HCT116 (cell line): ENCODE data around the gene GRM5. TPM values are rescaled to one million over a fixed set of nuclear protein-coding genes. Genes with fewer than 3 reads are reported as not detected.

ENCODE experiments used
- ATAC-seq: fragments of 200-7000 bp; cut with Tn5 transposase; 2 replicates; pipeline ENCODE4 v1.9.1; 2020; ENCODE audit warnings: mild to moderate bottlenecking, moderate library complexity
- BruUV-seq: library from RNA; stranded (reverse); fragments of 400-500 nt; replicated peaks from 2 replicates; lab custom pipeline; 2021; lab: Mats Ljungman, UMichigan
- CTCF ChIA-PET: fragments of 300-600 bp; sonication (Branson Sonifier 250); formaldehyde crosslinking; loops from one replicate; lab custom pipeline; 2021; ENCODE audit warnings: antibody characterized with exemption; lab: Charles Lee
- POLR2A ChIA-PET: fragments of 300-600, 350-600 bp; sonication (Branson Sonifier 250); formaldehyde crosslinking; loops from one replicate; lab custom pipeline; 2021; ENCODE audit warnings: antibody characterized with exemption; lab: Charles Lee
- RAD21 ChIA-PET, 2 experiments: fragments of 300-600 bp; sonication (Branson Sonifier 250); formaldehyde crosslinking; loops; one replicate each; lab custom pipeline; 2023; ENCODE audit warnings: low total read pairs in 2 of 2; ENCODE audit not compliant: uncharacterized antibody in 2 of 2, unreplicated experiment in 2 of 2, low non-redundant PET in 1 of 2; lab: Charles Lee
- DNase-seq: peaks from one replicate; pipeline ENCODE4 v3.0.0-alpha.2; 2010; ENCODE audit warnings: low read depth, low spot score
- H2AFZ ChIP-seq: fragments of 200-600 bp; shearing (Covaris generic), sonication (generic); 2 replicates; pipeline ENCODE4 v1.6.1; 2017; ENCODE audit warnings: low read depth, mixed run types, mixed read lengths, antibody characterized with exemption, low read length; ENCODE audit not compliant: poor library complexity, severe bottlenecking
- H3K27ac ChIP-seq: 2 replicates; pipeline ENCODE4 v1.5.1; 2012; ENCODE audit warnings: low read depth, low read length
- H3K27me3 ChIP-seq: fragments of 200-600 bp; sonication (generic); 2 replicates; pipeline ENCODE4 v1.6.1; 2016; ENCODE audit warnings: mixed run types, low read length, mixed read lengths; ENCODE audit not compliant: insufficient read depth
- H3K36me3 ChIP-seq, 2 experiments: fragments of 200-500 bp in 1 of 2; fragments of 200-600 bp in 1 of 2; sonication (Bioruptor generic) in 1 of 2; sonication (generic) in 1 of 2; 2 replicates each; pipeline versions ENCODE4 v1.5.1 to v1.6.1; 2014 to 2016; ENCODE audit warnings: low read length in 2 of 2, inconsistent platforms in 1 of 2, mixed read lengths in 1 of 2, mixed run types in 1 of 2; ENCODE audit not compliant: insufficient read depth in 2 of 2, control insufficient read depth in 1 of 2
- H3K4me1 ChIP-seq, 2 experiments: fragments of 200-600 bp in 1 of 2; sonication (generic) in 1 of 2; 2 replicates each; pipeline versions ENCODE4 v1.5.1 to v1.6.1; 2012 to 2017; ENCODE audit warnings: low read length in 2 of 2, inconsistent platforms in 1 of 2, mild to moderate bottlenecking in 1 of 2, mixed read lengths in 1 of 2, mixed run types in 1 of 2, moderate library complexity in 1 of 2; ENCODE audit not compliant: insufficient read depth in 2 of 2, control insufficient read depth in 1 of 2
- H3K4me2 ChIP-seq: fragments of 200-600 bp; sonication (generic); 2 replicates; pipeline ENCODE4 v1.6.1; 2017; ENCODE audit warnings: mixed run types, low read length, mixed read lengths
- H3K4me3 ChIP-seq, 2 experiments: fragments of 200-600 bp in 1 of 2; sonication (generic) in 1 of 2; replicated peaks in 1 of 2; 2 replicates each; pipeline ENCODE4 v1.5.1; 2011 to 2016; ENCODE audit warnings: low read length in 2 of 2, control low read depth in 1 of 2, low read depth in 1 of 2, mild to moderate bottlenecking in 1 of 2, mixed read lengths in 1 of 2, mixed run types in 1 of 2
- H3K79me2 ChIP-seq: fragments of 200-600 bp; sonication (generic); 2 replicates; pipeline ENCODE4 v1.6.1; 2017; ENCODE audit warnings: mild to moderate bottlenecking, mixed run types, low read length, moderate library complexity, mixed read lengths; ENCODE audit not compliant: insufficient read depth
- H3K9ac ChIP-seq: fragments of 200-600 bp; sonication (generic); 2 replicates; pipeline ENCODE4 v1.6.1; 2016; ENCODE audit warnings: low read length, mixed read lengths
- H3K9me2 ChIP-seq: fragments of 200-600 bp; sonication (generic), shearing (Covaris generic); 2 replicates; pipeline ENCODE4 v1.6.1; 2017; ENCODE audit warnings: mixed run types, mild to moderate bottlenecking, moderate library complexity; ENCODE audit not compliant: insufficient read depth
- H3K9me3 ChIP-seq, 2 experiments: fragments of 200-500 bp in 1 of 2; fragments of 200-600 bp in 1 of 2; sonication (Bioruptor generic) in 1 of 2; sonication (generic) in 1 of 2; 2 replicates each; pipeline ENCODE4 v1.6.1; 2014 to 2017; ENCODE audit warnings: low read length in 2 of 2, mixed read lengths in 2 of 2, inconsistent platforms in 1 of 2, low read depth in 1 of 2, mild to moderate bottlenecking in 1 of 2, mixed run types in 1 of 2, moderate library complexity in 1 of 2; ENCODE audit not compliant: control insufficient read depth in 1 of 2, insufficient read depth in 1 of 2
- H4K20me1 ChIP-seq: fragments of 200-600 bp; sonication (generic), shearing (Covaris generic); 2 replicates; pipeline ENCODE4 v1.6.1; 2017; ENCODE audit warnings: mixed run types, mild to moderate bottlenecking, moderate library complexity; ENCODE audit not compliant: insufficient read depth
- ATF3 ChIP-seq: IDR thresholded peaks from 2 replicates; pipeline ENCODE4 v1.6.1; 2012
- CEBPB ChIP-seq: IDR thresholded peaks from 2 replicates; pipeline ENCODE4 v1.6.1; 2012; ENCODE audit warnings: low read depth
- CTCF ChIP-seq, 3 experiments: fragments of 200-600 bp in 1 of 3; sonication (generic) in 1 of 3; IDR thresholded peaks in 2 of 3; conservative IDR thresholded peaks in 1 of 3; 2 replicates each; pipeline ENCODE4 v1.5.1; 2012 to 2017; ENCODE audit warnings: low read depth in 2 of 3, low read length in 2 of 3, antibody characterized with exemption in 1 of 3, borderline replicate concordance in 1 of 3, control low read depth in 1 of 3, mild to moderate bottlenecking in 1 of 3, mixed read lengths in 1 of 3, mixed run types in 1 of 3, moderate library complexity in 1 of 3; ENCODE audit not compliant: insufficient read depth in 1 of 3
- EGR1 ChIP-seq: IDR thresholded peaks from 2 replicates; pipeline ENCODE4 v1.6.1; 2012; ENCODE audit warnings: low read depth
- ELF1 ChIP-seq: IDR thresholded peaks from 2 replicates; pipeline ENCODE4 v1.6.1; 2012; ENCODE audit warnings: low read depth, borderline replicate concordance
- EZH2 ChIP-seq: fragments of 200-600 bp; sonication (generic); IDR thresholded peaks from 2 replicates; pipeline ENCODE4 v1.6.1; 2017; ENCODE audit warnings: antibody characterized with exemption, mixed run types
- EZH2phosphoT487 ChIP-seq: fragments of 200-600 bp; IDR thresholded peaks from 2 replicates; pipeline ENCODE4 v1.6.1; 2018; ENCODE audit warnings: antibody characterized with exemption, borderline replicate concordance
- FOSL1 ChIP-seq: IDR thresholded peaks from 2 replicates; pipeline ENCODE4 v1.6.1; 2012; ENCODE audit warnings: low read depth
- JUND ChIP-seq: IDR thresholded peaks from 2 replicates; pipeline ENCODE4 v1.6.1; 2012
- POLR2AphosphoS5 ChIP-seq: IDR thresholded peaks from 2 replicates; pipeline ENCODE4 v1.6.1; 2011; ENCODE audit warnings: mild to moderate bottlenecking, low read depth, low read length, moderate library complexity
- RAD21 ChIP-seq: IDR thresholded peaks from 2 replicates; pipeline ENCODE4 v1.6.1; 2012; ENCODE audit warnings: low read depth, mild to moderate bottlenecking
- REST ChIP-seq: IDR thresholded peaks from 2 replicates; pipeline ENCODE4 v1.6.1; 2012; ENCODE audit warnings: low read depth
- SIN3A ChIP-seq: IDR thresholded peaks from 2 replicates; pipeline ENCODE4 v1.6.1; 2012; ENCODE audit warnings: low read depth
- SRF ChIP-seq: IDR thresholded peaks from 2 replicates; pipeline ENCODE4 v1.6.1; 2012; ENCODE audit warnings: low read depth
- YY1 ChIP-seq: IDR thresholded peaks from 2 replicates; pipeline ENCODE4 v1.6.1; 2011; ENCODE audit warnings: low read length, low read depth, moderate library complexity, mild to moderate bottlenecking; ENCODE audit not compliant: insufficient replicate concordance; ENCODE audit errors: extremely low read depth
- ZBTB33 ChIP-seq: IDR thresholded peaks from 2 replicates; pipeline ENCODE4 v1.6.1; 2011; ENCODE audit warnings: mild to moderate bottlenecking, low read length, moderate library complexity; ENCODE audit not compliant: insufficient replicate concordance; ENCODE audit errors: extremely low read depth
- ZFX ChIP-seq: fragments of 450-650 bp; IDR thresholded peaks from 2 replicates; pipeline ENCODE4 v1.6.1; 2017
- intact Hi-C: fragments of 100-400 bp; cut with micrococcal nuclease; formaldehyde crosslinking; loops from 2 replicates; pipeline ENCODE4 v1.10.0; 2022
- total RNA-seq: library from RNA; stranded (reverse); gene quantifications from one replicate; pipeline ENCODE4 v1.2.1, GENCODE V29; 2021; ENCODE audit not compliant: unreplicated experiment

The GRM5 gene
- total RNA-seq, 1 experiment from 2014 or later: not detected

- H4K20me1 ChIP-seq: no peaks in the 10 kb centered on the region
- POLR2A ChIA-PET: no interaction called here
Measured at GRCh38 chr11:88487646-88488045, 578.1 kb downstream of the GRM5 start.

More at GRCh38 chr11:88487646-88488045, 578.1 kb downstream of the GRM5 start:
- DNase-seq (no peak), ATAC-seq (no peak)
- ChIA-PET RAD21 (no interaction called here), CTCF (no interaction called here)
- Histone ChIP-seq H2AFZ (no peak overlapping the region), H3K4me2 (no peak overlapping the region), H3K9me3 (no peaks in the 10 kb centered on the region), H3K79me2 (no peaks in the 10 kb centered on the region), H3K9ac (no peak overlapping the region), H3K27me3 (no peaks in the 10 kb centered on the region), H3K9me2 (no peaks in the 10 kb centered on the region), H3K4me3 (no peak overlapping the region), H3K4me1 (peaks cover 0 to 9% of the 10 kb centered on the region in 2 experiments; a peak in 1 of 4 replicates), H3K36me3 (no peaks in the 10 kb centered on the region), H3K27ac (no peak overlapping the region)
- intact Hi-C loops: no loop called here
- TF ChIP-seq FOSL1 (no peak), ELF1 (no peak), RAD21 (no peak), EZH2phosphoT487 (no peak), SIN3A (no peak), JUND (no peak), POLR2AphosphoS5 (no peak), SRF (no peak), EGR1 (no peak), ATF3 (no peak), ZFX (no peak), REST (no peak), CTCF (IDR thresholded peaks at IDR 0.05 in 2 of 3, conservative IDR thresholded peaks at IDR 0.05 in 1 of 3; ENCODE audit: borderline replicate concordance in 1 of 3, insufficient read depth in 1 of 3, low read depth in 2 of 3, low read length in 2 of 3) (no peak), ZBTB33 (no peak), EZH2 (no peak), YY1 (no peak), CEBPB (no peak)
- no TSS peak for BruUV-seq
